ENCODE data around the gene SGIP1.

GRCh38 chr1:66597500-66597899 lies 63.5 kb downstream of the SGIP1 start:
- TF ChIP-seq POLR2A (IDR thresholded peaks at IDR 0.05; ENCODE audit: low read depth, low read length) (no peak), POLR2AphosphoS5 (IDR thresholded peaks at IDR 0.05; ENCODE audit: low read depth, low read length) (no peak)
